ENCODE data around the gene PCDHGB1. TPM values are rescaled to one million over a fixed set of nuclear protein-coding genes. Genes with fewer than 3 reads are reported as not detected.
"Not testable (repeated sequence)": the region's sequence is repeated elsewhere in the genome, so short reads cannot be mapped to it uniquely, and the experiment has no call there.

The PCDHGB1 gene
- 3.3 and 4.9 TPM in 2 replicates for total RNA-seq (2014; rRNA removed; shearing (Covaris generic))

GRCh38 chr5:141349917-141350619, at the start of gene PCDHGB1:
PCDHGB1 (plus strand) TSS chr5:141350099; CDS start chr5:141350261, 162 bp downstream.
- DNase-seq (ENCODE audit: low read depth), result peak; percentile 86

- DNase-seq (ENCODE audit: low read depth), result no peak
These were observed 46.1 kb upstream of the PCDHGB1 start, which contains the start of gene SLC25A2 for GRCh38 chr5:141303756-141304155. SLC25A2 (minus strand) TSS chr5:141304049; CDS start chr5:141303865, 184 bp downstream.

GRCh38 chr5:141306630-141307029, 43.3 kb upstream of the PCDHGB1 start:
- DNase-seq (ENCODE audit: low read depth), result no peak

- no peak for DNase-seq (ENCODE audit: low read depth)
These were observed 36.2 kb upstream of the PCDHGB1 start for GRCh38 chr5:141313711-141314110.

GRCh38 chr5:141316963-141317362, 32.9 kb upstream of the PCDHGB1 start:
- not testable (repeated sequence) for DNase-seq (ENCODE audit: low read depth)

- DNase-seq (ENCODE audit: low read depth), result no peak
These were observed 30.7 kb upstream of the PCDHGB1 start for GRCh38 chr5:141319202-141319601.

GRCh38 chr5:141319699-141320098, 30.2 kb upstream of the PCDHGB1 start:
- no peak for DNase-seq (ENCODE audit: low read depth)

- peak; percentile 89 for DNase-seq (ENCODE audit: low read depth)
These were observed 29.4 kb upstream of the PCDHGB1 start, which contains the start of gene TAF7 for GRCh38 chr5:141320225-141321169. TAF7 (minus strand) TSS chr5:141320784; CDS start chr5:141320044, 740 bp downstream.

GRCh38 chr5:141322261-141322660, 27.6 kb upstream of the PCDHGB1 start:
- no peak for DNase-seq (ENCODE audit: low read depth)

GRCh38 chr5:141326088-141326854, 23.6 kb upstream of the PCDHGB1 start:
- DNase-seq (ENCODE audit: low read depth), result peak; percentile 83

GRCh38 chr5:141328231-141328630, 21.7 kb upstream of the PCDHGB1 start:
- DNase-seq (ENCODE audit: low read depth), result peak; percentile 38

- DNase-seq (ENCODE audit: low read depth), result no peak
These were observed 19.4 kb upstream of the PCDHGB1 start, which contains the start of gene PCDHGA1 for GRCh38 chr5:141330299-141331080. PCDHGA1 (plus strand) TSS chr5:141330514.

- not testable (repeated sequence) for DNase-seq (ENCODE audit: low read depth)
These were observed 17.3 kb upstream of the PCDHGB1 start for GRCh38 chr5:141332571-141332970.

- no peak for DNase-seq (ENCODE audit: low read depth)
These were observed 11.2 kb upstream of the PCDHGB1 start, which contains the start of gene PCDHGA2 for GRCh38 chr5:141338538-141339306. PCDHGA2 (plus strand) TSS chr5:141338760.

- not testable (repeated sequence) for DNase-seq (ENCODE audit: low read depth)
These were observed 9.0 kb upstream of the PCDHGB1 start for GRCh38 chr5:141340781-141341354.

- no peak for DNase-seq (ENCODE audit: low read depth)
These were observed 7.1 kb upstream of the PCDHGB1 start for GRCh38 chr5:141342773-141343172.

GRCh38 chr5:141343242-141343952, 6.5 kb upstream of the PCDHGB1 start, which contains the start of gene PCDHGA3:
PCDHGA3 (plus strand) TSS chr5:141343829; CDS start chr5:141344034, 205 bp downstream.
- no peak for DNase-seq (ENCODE audit: low read depth)

- no peak for DNase-seq (ENCODE audit: low read depth)
These were observed 5.9 kb upstream of the PCDHGB1 start for GRCh38 chr5:141343953-141344463.
